Activated CD4-positive, alpha-beta T cell treated with anti-CD3 and anti-CD28 coated beads, Interleukin-2, amount 10 ng/mL, durations not matched to agents 24 days and 14 days (primary cell): ENCODE data around the gene TRAFD1. TPM values are rescaled to one million over a fixed set of nuclear protein-coding genes. Genes with fewer than 3 reads are reported as not detected.
"Not testable (repeated sequence)": the region's sequence is repeated elsewhere in the genome, so short reads cannot be mapped to it uniquely, and the experiment has no call there.

Source experiments
- DNase-seq: peaks from one replicate; pipeline ENCODE4 v3.0.0; 2022
- H3K27ac Mint-ChIP-seq: one replicate; pipeline ENCODE4 v1.8.0; 2022; ENCODE audit warnings: mild to moderate bottlenecking, mixed read lengths
- H3K27me3 Mint-ChIP-seq: one replicate; pipeline ENCODE4 v1.8.0; 2022; ENCODE audit warnings: mixed read lengths
- H3K36me3 Mint-ChIP-seq: one replicate; pipeline ENCODE4 v1.8.0; 2022; ENCODE audit warnings: low read depth, mild to moderate bottlenecking, mixed read lengths
- H3K4me1 Mint-ChIP-seq: one replicate; pipeline ENCODE4 v1.8.0; 2021; ENCODE audit warnings: mixed read lengths
- H3K4me3 Mint-ChIP-seq: one replicate; pipeline ENCODE4 v1.8.0; 2022; ENCODE audit warnings: mild to moderate bottlenecking, moderate library complexity, mixed read lengths
- H3K9me3 Mint-ChIP-seq: one replicate; pipeline ENCODE4 v1.8.0; 2021; ENCODE audit warnings: mixed read lengths
- intact Hi-C: fragments of 100-400 bp; cut with micrococcal nuclease; formaldehyde crosslinking; loops from one replicate; pipeline ENCODE4 v1.15.1; 2023
- total RNA-seq: library from RNA; stranded (reverse); gene quantifications from 2 replicates; pipeline ENCODE4 v1.2.3, GENCODE V29; 2022

TRAFD1 gene
- total RNA-seq, 1 donor from 2014 or later = 45.6 TPM

- peaks cover 24% of the 10 kb centered on the region for H3K36me3 Mint-ChIP-seq
- peaks cover 40% of the 10 kb centered on the region for H3K4me1 Mint-ChIP-seq
- intact Hi-C loops = loop anchor here (1.0 to 10.0 kb wide), 7 partner anchors 11 to 673 kb away; partner anchors contain the start of genes ERP29, TMEM116 and TRAFD1
- peak overlapping the region; percentile 97 for H3K4me3 Mint-ChIP-seq
- H3K27me3 Mint-ChIP-seq = no peaks in the 10 kb centered on the region
- peak overlapping the region; percentile 96 for H3K27ac Mint-ChIP-seq
- no peaks in the 10 kb centered on the region for H3K9me3 Mint-ChIP-seq
- DNase-seq = peak; percentile 73
These were observed 17.8 kb upstream of the TRAFD1 start for GRCh38 chr12:112107306-112108201.

- peak; percentile 96 for DNase-seq
- H3K36me3 Mint-ChIP-seq = peaks cover 24% of the 10 kb centered on the region
- H3K27me3 Mint-ChIP-seq = no peaks in the 10 kb centered on the region
- no peaks in the 10 kb centered on the region for H3K9me3 Mint-ChIP-seq
- peaks cover 38% of the 10 kb centered on the region for H3K4me1 Mint-ChIP-seq
- peak within 1 kb of the TSS; percentile 97 for H3K4me3 Mint-ChIP-seq
- intact Hi-C loops = loop anchor here (1.0 to 10.0 kb wide), 6 partner anchors 12 to 674 kb away; partner anchors contain the start of genes ERP29, TMEM116 and TRAFD1
- H3K27ac Mint-ChIP-seq = peak within 1 kb of the TSS; percentile 98
These were observed 16.9 kb upstream of the TRAFD1 start, which contains the start of gene NAA25 for GRCh38 chr12:112108202-112109079. Gene NAA25, minus strand, starts transcription at chr12:112108783. Its CDS starts 10 bp downstream, at chr12:112108773.

DNA sequence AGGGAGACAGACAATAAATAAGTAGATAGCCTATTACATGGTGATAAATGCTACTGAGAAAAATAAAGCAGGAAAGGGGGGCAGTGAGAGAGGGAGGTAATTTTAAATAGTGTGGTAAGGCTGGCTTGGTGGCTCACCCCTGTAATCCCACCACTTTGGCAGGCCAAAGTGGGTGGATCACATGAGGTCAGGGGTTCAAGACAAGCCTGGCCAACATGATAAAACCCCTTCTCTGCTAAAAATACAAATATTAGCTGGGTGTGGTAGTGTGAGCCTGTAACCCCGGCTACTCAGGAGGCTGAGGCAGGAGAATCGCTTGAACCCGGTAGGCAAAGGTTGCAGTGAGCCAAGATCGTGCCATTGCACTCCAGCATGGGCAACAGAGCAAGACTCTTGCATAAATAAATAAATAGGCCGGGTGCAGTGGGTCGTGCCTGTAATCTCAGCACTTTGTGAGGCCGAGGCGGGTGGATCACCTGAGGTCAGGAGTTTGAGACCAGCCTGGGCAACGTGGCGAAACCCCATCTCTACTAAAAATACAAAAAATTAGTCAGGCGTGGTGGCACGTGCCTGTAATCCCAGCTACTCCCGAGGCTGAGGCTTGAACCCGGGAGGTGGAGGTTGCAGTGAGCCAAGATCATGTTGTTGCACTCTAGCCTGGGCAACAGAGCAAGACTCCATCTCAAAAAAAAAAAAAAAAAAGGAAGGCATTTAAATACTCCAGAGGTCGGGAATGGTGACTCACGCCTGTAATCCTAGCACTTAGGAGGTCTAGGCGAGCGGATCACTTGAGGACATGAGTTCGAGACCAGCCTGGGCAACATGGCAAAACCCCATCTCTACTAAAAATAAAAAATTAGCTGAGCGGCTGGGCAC is 14.3 kb upstream of the TRAFD1 start:
- H3K9me3 Mint-ChIP-seq, intact Hi-C loops, H3K36me3 Mint-ChIP-seq, H3K27me3 Mint-ChIP-seq, H3K4me3 Mint-ChIP-seq, DNase-seq: not testable (repeated sequence)
- Mint-ChIP-seq H3K27ac (peak overlapping the region; percentile 7), H3K4me1 (peaks cover 20% of the 10 kb centered on the region)

DNA sequence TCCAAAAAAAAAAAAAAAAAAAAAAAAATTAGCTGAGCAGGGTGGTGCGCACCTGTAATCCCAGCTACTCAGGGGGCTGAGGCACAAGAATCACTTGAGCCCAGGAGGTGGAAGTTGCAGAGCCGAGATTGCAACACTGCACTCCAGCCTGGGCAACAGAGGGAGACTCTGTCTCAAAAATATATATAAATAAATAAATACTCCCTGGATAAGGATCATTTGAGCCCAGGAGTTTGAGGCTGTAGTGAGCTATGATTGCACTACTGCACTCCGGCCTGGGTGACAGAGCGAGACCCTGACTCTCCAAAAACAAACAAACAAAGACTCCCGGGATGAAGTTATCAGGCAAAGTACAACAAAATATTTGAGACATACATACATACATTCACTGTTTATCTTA is 13.4 kb upstream of the TRAFD1 start:
- Mint-ChIP-seq H3K4me1 (peaks cover 20% of the 10 kb centered on the region), H3K36me3 (peaks cover 5% of the 10 kb centered on the region), H3K4me3 (no peak overlapping the region), H3K27ac (no peak overlapping the region), H3K9me3 (no peaks in the 10 kb centered on the region), H3K27me3 (no peaks in the 10 kb centered on the region)
- intact Hi-C loops = no loop called here
- no peak for DNase-seq

DNA sequence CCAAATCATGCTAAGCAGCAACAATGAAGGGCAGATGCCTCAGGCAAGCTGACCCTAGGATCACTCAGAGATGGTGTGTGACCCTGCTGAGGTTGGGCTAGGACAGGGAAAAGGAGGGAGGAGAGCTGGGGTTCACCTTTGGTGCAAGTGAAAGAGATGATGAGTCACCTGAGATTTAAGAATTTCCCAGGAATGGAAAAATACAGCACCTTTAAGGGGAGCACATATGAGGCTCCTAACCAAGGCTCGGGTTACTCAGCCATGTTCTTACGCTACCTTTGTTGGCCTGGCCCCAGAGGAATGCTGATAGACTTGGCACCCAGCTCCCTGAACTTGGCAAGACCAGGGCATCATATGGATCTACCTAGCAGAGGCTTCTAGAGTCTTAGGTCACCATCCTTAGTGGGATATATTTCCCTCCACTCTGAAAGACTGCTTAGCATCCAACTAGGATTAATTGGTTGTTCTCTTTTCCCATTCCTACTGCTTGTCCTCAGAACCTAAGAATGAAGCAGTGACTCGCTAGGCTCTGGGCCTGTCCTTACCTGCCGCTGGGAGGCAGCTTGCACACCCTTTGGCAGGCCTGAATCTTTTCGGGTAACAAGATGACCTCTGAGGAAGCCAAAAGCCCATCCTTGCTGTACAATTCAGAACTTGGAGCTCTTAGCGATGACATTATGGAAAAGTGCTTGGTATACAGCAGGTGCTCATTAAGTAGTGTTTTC is 12.8 kb upstream of the TRAFD1 start:
- Mint-ChIP-seq H3K27ac (no peak overlapping the region), H3K36me3 (peaks cover under 1% of the 10 kb centered on the region), H3K4me1 (peaks cover 16% of the 10 kb centered on the region), H3K9me3 (no peaks in the 10 kb centered on the region), H3K4me3 (no peak overlapping the region), H3K27me3 (no peaks in the 10 kb centered on the region)
- intact Hi-C loops = no loop called here
- DNase-seq = no peak

GRCh38 chr12:112115259-112116045 is 9.9 kb upstream of the TRAFD1 start:
- Mint-ChIP-seq H3K9me3 (no peaks in the 10 kb centered on the region), H3K4me3 (no peak overlapping the region), H3K4me1 (peaks cover 14% of the 10 kb centered on the region), H3K27me3 (peaks cover 2% of the 10 kb centered on the region), H3K27ac (no peak overlapping the region), H3K36me3 (no peaks in the 10 kb centered on the region)
- intact Hi-C loops = no loop called here
- DNase-seq = no peak

DNA sequence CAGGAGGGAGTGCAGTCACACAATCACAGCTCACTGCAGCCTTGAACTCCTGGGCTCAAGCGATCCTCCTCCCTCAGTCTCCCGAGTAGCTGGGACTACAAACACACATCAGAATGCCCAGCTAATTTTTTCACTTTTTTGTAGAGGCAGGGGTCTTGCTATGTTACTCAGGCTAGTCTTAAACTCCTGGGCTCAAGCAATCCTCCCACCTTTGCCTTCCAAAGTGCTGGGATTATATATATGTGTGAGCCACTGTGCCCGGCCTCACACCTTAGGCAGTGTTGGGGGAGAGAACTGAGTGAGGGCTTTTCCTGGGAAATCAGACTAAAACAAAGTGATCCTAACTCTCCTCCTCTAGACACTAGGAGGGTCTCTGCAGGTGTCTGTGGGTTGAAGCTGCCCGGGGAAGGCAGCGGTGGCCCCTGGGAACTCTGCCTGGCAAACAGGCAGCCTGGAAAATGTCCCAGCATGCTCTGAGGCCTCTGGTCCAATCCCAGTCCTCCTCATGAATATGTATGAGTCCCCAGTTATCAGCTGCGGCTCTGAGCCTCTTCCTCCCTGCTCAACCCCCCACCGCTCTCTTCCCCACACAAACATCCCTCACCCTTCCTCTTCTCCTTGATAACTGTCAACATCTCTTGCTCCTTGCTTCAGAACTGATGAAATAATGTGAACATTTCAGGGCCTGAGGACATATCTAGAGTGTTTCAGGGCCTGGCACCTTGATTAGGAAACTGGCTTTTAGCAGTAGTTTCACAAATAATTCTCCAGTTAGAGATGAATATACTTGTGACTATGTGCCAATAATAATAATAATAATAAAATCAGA is 8.9 kb upstream of the TRAFD1 start:
- Mint-ChIP-seq H3K27me3 (peaks cover 4% of the 10 kb centered on the region), H3K27ac (peak overlapping the region; percentile 74), H3K36me3 (no peaks in the 10 kb centered on the region), H3K9me3 (no peaks in the 10 kb centered on the region), H3K4me3 (peak overlapping the region; percentile 57), H3K4me1 (peaks cover 17% of the 10 kb centered on the region)
- DNase-seq = peak; percentile 74
- intact Hi-C loops = no loop called here

DNA sequence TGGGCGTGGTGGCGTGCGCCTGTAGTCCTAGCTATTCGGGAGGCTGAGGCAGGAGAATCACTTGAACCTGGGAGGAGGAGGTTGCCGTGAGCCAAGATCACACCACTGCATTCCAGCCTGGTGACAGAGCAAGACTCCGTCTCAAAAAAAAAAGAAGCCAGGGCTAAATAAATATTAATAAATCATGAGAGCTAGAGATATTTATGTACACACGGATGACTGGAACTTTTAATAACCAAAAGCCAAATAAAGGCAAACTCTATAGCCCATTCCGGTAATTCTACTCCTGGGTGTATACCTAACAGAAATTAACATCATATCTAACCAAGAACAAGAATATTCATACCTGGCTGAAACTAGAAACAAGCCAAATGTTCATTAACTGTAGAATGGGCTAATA is 7.7 kb upstream of the TRAFD1 start:
- peaks cover 5% of the 10 kb centered on the region for H3K27me3 Mint-ChIP-seq
- H3K4me3 Mint-ChIP-seq = no peak overlapping the region
- peaks cover 11% of the 10 kb centered on the region for H3K4me1 Mint-ChIP-seq
- H3K27ac Mint-ChIP-seq = no peak overlapping the region
- intact Hi-C loops = no loop called here
- no peaks in the 10 kb centered on the region for H3K36me3 Mint-ChIP-seq
- DNase-seq = no peak
- H3K9me3 Mint-ChIP-seq = no peaks in the 10 kb centered on the region

DNA sequence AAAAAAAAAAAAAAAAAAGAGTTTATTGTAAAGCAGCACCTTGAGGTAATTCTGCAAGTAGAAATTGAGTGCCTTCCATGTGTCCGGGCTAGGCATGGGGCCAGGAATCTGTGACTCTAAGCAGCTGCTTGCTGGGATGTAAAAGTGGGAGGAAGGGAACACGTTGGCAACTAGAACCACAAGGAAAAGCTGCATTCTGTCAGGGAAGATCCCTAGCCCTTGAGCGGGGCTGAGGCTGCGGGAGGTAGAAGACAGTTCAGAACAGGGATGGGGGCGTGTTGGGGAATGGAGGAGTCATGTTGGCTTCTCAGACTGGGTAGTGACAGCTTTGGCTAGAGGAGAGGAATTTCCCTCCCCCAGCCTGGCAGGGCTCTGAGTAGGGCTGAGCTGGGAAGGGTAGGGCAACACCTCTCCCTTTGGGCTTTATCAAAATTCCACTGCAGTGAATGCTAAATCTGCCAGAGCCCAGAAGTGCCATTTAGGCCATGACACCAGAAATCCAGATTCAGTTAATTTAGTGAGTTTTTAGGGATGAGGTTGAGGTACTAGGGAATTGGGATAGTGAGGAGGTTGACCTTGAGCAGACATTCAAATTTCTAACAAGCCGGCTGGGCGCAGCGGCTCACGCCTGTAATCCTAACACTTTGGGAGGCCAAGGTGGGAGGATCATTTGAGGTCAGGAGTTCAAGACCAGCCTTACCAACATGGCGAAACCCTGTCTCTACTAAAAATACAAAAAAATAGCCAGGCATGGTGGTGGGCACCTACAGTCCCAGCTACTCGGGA is 3.4 kb upstream of the TRAFD1 start:
- no peaks in the 10 kb centered on the region for H3K9me3 Mint-ChIP-seq
- intact Hi-C loops = no loop called here
- H3K27me3 Mint-ChIP-seq = peaks cover 6% of the 10 kb centered on the region
- peaks cover 3% of the 10 kb centered on the region for H3K36me3 Mint-ChIP-seq
- H3K4me1 Mint-ChIP-seq = peaks cover 16% of the 10 kb centered on the region
- no peak for DNase-seq
- H3K4me3 Mint-ChIP-seq = no peak overlapping the region
- no peak overlapping the region for H3K27ac Mint-ChIP-seq

GRCh38 chr12:112122823-112123690 is 2.3 kb upstream of the TRAFD1 start:
- H3K36me3 Mint-ChIP-seq = peaks cover 5% of the 10 kb centered on the region
- H3K27ac Mint-ChIP-seq = no peak overlapping the region
- no peak overlapping the region for H3K4me3 Mint-ChIP-seq
- H3K9me3 Mint-ChIP-seq = no peaks in the 10 kb centered on the region
- peaks cover 6% of the 10 kb centered on the region for H3K27me3 Mint-ChIP-seq
- no peak for DNase-seq
- peaks cover 21% of the 10 kb centered on the region for H3K4me1 Mint-ChIP-seq
- intact Hi-C loops = no loop called here
